CMK (cell line): ENCODE data around the gene SCARF1.
"Not testable (repeated sequence)": the region's sequence is repeated elsewhere in the genome, so short reads cannot be mapped to it uniquely, and the experiment has no call there.

Source experiments
- DNase-seq: peaks from one replicate; pipeline ENCODE4 v3.0.0-alpha.2; 2010; ENCODE audit warnings: low read depth

SCARF1 gene

GRCh38 chr17:1645207-1646171, at the start of gene SCARF1:
TSS of gene SCARF1 (minus strand) at chr17:1645732. CDS start at chr17:1645697, 35 bp downstream.
- no peak for DNase-seq

- DNase-seq, result no peak
These were observed 47.8 kb upstream of the SCARF1 start for GRCh38 chr17:1693339-1693738.

- no peak for DNase-seq
These were observed 45.2 kb upstream of the SCARF1 start for GRCh38 chr17:1690544-1691221.

GRCh38 chr17:1688405-1688804, 42.9 kb upstream of the SCARF1 start:
- not testable (repeated sequence) for DNase-seq

- DNase-seq, result no peak
These were observed 40.6 kb upstream of the SCARF1 start for GRCh38 chr17:1686086-1686485.

GRCh38 chr17:1684378-1685189, 39.1 kb upstream of the SCARF1 start, which contains the start of gene PRPF8:
TSS of gene PRPF8 (minus strand) at chr17:1684867. CDS start at chr17:1684571, 296 bp downstream.
- DNase-seq, result peak; percentile 82

GRCh38 chr17:1683459-1683858, 37.9 kb upstream of the SCARF1 start:
- DNase-seq, result no peak

- no peak for DNase-seq
These were observed 30.9 kb upstream of the SCARF1 start for GRCh38 chr17:1676401-1676800.

GRCh38 chr17:1673041-1673785, 27.7 kb upstream of the SCARF1 start:
- no peak for DNase-seq

GRCh38 chr17:1663934-1664333, 18.4 kb upstream of the SCARF1 start:
- not testable (repeated sequence) for DNase-seq

- DNase-seq, result no peak
These were observed 15.5 kb upstream of the SCARF1 start for GRCh38 chr17:1661045-1661444.

- DNase-seq, result no peak
These were observed 12.6 kb upstream of the SCARF1 start for GRCh38 chr17:1658100-1658499.

- DNase-seq, result no peak
These were observed 8.2 kb upstream of the SCARF1 start for GRCh38 chr17:1653735-1654134.

- DNase-seq, result not testable (repeated sequence)
These were observed 7.3 kb upstream of the SCARF1 start for GRCh38 chr17:1652794-1653193.

- no peak for DNase-seq
These were observed 6.0 kb upstream of the SCARF1 start for GRCh38 chr17:1651559-1651844.

- no peak for DNase-seq
These were observed 5.4 kb upstream of the SCARF1 start for GRCh38 chr17:1650731-1651558.

- no peak for DNase-seq
These were observed 4.4 kb upstream of the SCARF1 start, which contains the start of gene RILP for GRCh38 chr17:1649844-1650501. TSS of gene RILP (minus strand) at chr17:1649866. CDS start at chr17:1649804, 62 bp downstream.

- no peak for DNase-seq
These were observed 3.7 kb upstream of the SCARF1 start for GRCh38 chr17:1648963-1649843.
